ENCODE measurements around the gene PDE4B. TPM values are rescaled to one million over a fixed set of nuclear protein-coding genes. Genes with fewer than 3 reads are reported as not detected.

The PDE4B gene
- total and polyA plus RNA-seq, 9 of the 15 experiments (the other 6 are each of a cell fraction or from before 2014, with no cell fraction given) = 0.09 TPM; not detected in 8

DNA sequence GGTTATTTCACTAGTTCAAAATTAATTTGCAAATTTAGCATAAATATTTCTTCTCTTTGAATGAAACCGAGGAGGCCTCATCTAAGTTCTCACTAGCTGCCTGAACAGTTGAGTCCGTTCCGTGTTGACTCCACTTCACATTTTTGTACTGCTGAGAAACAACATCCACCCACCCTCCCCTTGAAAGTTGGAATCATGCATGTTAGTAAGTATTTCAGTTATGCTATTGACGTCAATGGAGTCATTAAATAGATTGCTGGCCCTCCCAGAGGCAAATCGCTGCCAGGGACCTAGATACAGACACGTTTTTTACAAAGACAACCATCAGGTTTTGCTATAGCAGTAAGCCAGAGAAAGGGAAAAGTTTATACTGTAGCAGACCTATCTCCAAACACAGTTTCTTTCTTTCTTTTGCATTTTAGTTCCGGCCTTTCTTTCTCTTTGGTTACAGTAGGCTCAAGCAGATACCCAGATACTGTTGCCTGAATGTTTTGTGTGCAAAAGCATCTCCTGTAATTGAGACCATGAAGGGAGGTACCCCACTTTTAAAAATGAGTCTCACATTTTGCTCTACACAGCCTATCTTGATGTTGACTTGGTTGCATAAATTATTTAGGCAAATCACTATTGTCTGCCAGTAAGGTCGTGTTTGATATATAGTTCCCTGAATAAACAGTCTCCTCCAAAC lies 478.7 kb downstream of the PDE4B start:
- CTCF ChIA-PET (ENCODE audit: low intra/inter-chr PET ratio) = no interaction called here
- Histone ChIP-seq H3K79me2 (ENCODE audit: control insufficient read depth, insufficient read depth, low read length) (no peaks in the 10 kb centered on the region), H3K9me3 (replicated peaks; ENCODE audit: control insufficient read depth, insufficient read depth, low read depth, low read length) (no peaks in the 10 kb centered on the region), H3K9me1 (ENCODE audit: control insufficient read depth, insufficient read depth, low read length) (no peaks in the 10 kb centered on the region), H4K20me1 (replicated peaks; ENCODE audit: control insufficient read depth, insufficient read depth, low read length) (no peaks in the 10 kb centered on the region), H3K27me3 (ENCODE audit: control insufficient read depth in 2 of 2, insufficient read depth in 2 of 2, low read length in 2 of 2) (no peaks in the 10 kb centered on the region), H3K36me3 (ENCODE audit: control insufficient read depth, insufficient read depth, low read length) (no peaks in the 10 kb centered on the region), H3K4me1 (replicated peaks in 1 of 2; ENCODE audit: control insufficient read depth in 2 of 2, insufficient read depth in 2 of 2, low read length in 2 of 2) (no peaks in the 10 kb centered on the region), H3K9ac (ENCODE audit: insufficient read depth in 1 of 2, low read depth in 2 of 2, low read length in 2 of 2) (no peak overlapping the region), H2AFZ (ENCODE audit: low read depth, low read length) (no peak overlapping the region), H3K27ac (ENCODE audit: extremely low read depth, low read depth, low read length) (no peak overlapping the region), H3K4me2 (ENCODE audit: insufficient read depth, low read length) (no peak overlapping the region), H3K4me3 (no peak overlapping the region)
- no peak for FAIRE-seq
- peak in 1 of 4 experiments; percentile 2 for DNase-seq (ENCODE audit: extremely low read depth in 1 of 4, low spot score in 3 of 4)
- ATAC-seq = no peak
- TF ChIP-seq, protein P1, sequence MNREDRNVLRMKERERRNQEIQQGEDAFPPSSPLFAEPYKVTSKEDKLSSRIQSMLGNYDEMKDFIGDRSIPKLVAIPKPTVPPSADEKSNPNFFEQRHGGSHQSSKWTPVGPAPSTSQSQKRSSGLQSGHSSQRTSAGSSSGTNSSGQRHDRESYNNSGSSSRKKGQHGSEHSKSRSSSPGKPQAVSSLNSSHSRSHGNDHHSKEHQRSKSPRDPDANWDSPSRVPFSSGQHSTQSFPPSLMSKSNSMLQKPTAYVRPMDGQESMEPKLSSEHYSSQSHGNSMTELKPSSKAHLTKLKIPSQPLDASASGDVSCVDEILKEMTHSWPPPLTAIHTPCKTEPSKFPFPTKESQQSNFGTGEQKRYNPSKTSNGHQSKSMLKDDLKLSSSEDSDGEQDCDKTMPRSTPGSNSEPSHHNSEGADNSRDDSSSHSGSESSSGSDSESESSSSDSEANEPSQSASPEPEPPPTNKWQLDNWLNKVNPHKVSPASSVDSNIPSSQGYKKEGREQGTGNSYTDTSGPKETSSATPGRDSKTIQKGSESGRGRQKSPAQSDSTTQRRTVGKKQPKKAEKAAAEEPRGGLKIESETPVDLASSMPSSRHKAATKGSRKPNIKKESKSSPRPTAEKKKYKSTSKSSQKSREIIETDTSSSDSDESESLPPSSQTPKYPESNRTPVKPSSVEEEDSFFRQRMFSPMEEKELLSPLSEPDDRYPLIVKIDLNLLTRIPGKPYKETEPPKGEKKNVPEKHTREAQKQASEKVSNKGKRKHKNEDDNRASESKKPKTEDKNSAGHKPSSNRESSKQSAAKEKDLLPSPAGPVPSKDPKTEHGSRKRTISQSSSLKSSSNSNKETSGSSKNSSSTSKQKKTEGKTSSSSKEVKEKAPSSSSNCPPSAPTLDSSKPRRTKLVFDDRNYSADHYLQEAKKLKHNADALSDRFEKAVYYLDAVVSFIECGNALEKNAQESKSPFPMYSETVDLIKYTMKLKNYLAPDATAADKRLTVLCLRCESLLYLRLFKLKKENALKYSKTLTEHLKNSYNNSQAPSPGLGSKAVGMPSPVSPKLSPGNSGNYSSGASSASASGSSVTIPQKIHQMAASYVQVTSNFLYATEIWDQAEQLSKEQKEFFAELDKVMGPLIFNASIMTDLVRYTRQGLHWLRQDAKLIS (CRISPR knock-in tag; IDR thresholded peaks at IDR 0.05) = no peak
- TF ChIP-seq LARP7 (IDR thresholded peaks at IDR 0.05) = no peak
- TF ChIP-seq, protein P2, sequence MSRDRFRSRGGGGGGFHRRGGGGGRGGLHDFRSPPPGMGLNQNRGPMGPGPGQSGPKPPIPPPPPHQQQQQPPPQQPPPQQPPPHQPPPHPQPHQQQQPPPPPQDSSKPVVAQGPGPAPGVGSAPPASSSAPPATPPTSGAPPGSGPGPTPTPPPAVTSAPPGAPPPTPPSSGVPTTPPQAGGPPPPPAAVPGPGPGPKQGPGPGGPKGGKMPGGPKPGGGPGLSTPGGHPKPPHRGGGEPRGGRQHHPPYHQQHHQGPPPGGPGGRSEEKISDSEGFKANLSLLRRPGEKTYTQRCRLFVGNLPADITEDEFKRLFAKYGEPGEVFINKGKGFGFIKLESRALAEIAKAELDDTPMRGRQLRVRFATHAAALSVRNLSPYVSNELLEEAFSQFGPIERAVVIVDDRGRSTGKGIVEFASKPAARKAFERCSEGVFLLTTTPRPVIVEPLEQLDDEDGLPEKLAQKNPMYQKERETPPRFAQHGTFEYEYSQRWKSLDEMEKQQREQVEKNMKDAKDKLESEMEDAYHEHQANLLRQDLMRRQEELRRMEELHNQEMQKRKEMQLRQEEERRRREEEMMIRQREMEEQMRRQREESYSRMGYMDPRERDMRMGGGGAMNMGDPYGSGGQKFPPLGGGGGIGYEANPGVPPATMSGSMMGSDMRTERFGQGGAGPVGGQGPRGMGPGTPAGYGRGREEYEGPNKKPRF (IDR thresholded peaks at IDR 0.05; ENCODE audit: low read depth, low read length) = no peak
- TF ChIP-seq ZNF121 (CRISPR knock-in tag; conservative IDR thresholded peaks at IDR 0.05) = no peak
- TF ChIP-seq ZNF592 (IDR thresholded peaks at IDR 0.05) = no peak
- TF ChIP-seq, protein P3, sequence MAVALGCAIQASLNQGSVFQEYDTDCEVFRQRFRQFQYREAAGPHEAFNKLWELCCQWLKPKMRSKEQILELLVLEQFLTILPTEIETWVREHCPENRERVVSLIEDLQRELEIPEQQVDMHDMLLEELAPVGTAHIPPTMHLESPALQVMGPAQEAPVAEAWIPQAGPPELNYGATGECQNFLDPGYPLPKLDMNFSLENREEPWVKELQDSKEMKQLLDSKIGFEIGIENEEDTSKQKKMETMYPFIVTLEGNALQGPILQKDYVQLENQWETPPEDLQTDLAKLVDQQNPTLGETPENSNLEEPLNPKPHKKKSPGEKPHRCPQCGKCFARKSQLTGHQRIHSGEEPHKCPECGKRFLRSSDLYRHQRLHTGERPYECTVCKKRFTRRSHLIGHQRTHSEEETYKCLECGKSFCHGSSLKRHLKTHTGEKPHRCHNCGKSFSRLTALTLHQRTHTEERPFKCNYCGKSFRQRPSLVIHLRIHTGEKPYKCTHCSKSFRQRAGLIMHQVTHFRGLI (CRISPR knock-in tag; IDR thresholded peaks at IDR 0.05) = no peak
- no peak for TF ChIP-seq CSDE1 (IDR thresholded peaks at IDR 0.05)
- intact Hi-C loops (cut with micrococcal nuclease) = no loop called here
- POLR2A ChIA-PET = no interaction called here
- no TSS peak for BruUV-seq (replicated peaks)
- in situ Hi-C loops (cut with MboI) = no loop called here
- WGBS (ENCODE audit: insufficient coverage, low coverage, missing lambda C conversion rate) = 0% methylated on average over 8 of the region's 8 CpGs
